GM21576 (cell line): ENCODE data around the gene TEX29.

ENCODE experiments used
- ATAC-seq: cut with Tn5 transposase; IDR thresholded peaks from one replicate; pipeline ENCODE4 v1.9.1; 2021; ENCODE audit warnings: mild to moderate bottlenecking, moderate library complexity; ENCODE audit not compliant: unreplicated experiment

The TEX29 gene

DNA sequence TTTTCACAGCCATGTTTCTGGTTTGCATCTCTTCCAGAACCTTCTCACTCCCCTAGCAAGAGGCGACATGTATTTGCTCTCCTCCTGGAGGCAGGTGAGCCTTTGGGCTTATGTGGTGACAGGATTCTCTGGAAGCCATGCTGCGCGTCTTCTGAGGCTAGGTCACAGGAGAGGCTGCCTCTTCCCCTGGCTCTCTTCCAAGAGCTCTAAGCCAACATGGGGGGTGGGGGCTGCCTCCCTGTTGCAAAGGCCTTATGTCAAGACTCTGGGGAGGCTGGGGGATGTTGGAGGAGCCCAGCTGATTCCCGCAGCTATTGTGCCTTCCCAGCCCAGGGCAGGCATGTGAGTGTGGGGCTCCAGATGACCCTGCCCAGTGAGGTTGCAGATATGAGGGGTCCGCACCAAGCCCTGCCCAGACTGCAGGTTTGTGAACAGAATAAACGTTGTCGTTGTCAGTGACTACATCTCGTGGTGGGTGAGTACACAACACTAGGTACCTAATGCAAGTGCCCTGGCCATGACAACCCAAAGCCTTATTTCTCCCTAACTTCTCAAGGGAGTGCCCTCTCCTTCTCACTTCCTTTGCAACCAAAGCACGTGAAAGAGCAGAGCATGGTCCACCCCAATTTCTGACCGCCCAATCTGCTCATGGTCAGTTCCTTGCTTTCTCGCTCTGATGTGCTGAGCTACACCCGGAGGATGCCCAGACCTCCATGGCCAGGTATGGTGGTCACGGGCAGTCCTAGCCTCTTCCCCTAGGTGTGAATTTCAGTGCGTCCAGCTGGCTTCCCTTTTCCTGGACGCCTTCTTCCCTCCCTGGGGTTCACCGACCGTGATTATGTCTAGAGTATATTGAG, 44.9 kb downstream of the TEX29 start:
- no peak for ATAC-seq

DNA sequence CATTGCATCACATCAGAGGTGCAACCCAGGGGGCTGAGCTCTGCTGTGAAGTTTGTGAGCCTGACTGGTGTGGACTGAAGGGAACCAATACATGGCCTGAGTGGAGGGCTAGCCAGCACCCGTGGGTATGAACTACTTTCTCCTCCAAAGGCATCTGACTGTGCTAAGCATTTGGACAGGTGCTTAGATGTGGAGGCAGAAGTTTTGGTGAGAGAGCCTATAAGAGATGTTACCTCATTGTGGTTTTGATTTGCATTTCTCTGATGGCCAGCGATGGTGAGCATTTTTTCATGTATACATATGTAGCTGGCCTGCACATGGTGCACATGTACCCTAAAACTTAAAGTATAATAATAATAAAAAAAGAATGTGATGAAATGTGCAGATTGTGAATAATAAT, 46.9 kb downstream of the TEX29 start:
- ATAC-seq, result no peak

DNA sequence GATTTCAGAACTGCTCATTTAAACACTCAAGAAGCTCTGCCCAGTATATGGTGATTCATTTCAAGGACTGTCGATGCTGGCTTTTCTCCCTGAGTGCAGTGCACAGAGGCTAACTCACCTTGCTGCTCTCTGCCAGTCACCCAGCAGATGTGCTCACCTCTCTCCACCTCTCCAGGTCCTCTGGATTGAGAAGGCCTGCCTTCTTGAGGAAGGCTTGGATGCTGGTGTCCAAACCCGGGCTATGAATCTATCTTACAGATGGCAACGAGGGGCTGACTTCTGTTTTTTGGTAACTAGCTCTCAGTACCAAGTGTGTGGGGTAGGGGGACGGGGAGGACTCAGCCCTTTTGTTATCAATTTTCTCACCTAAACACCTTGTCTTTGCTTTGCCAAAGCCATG, 47.6 kb downstream of the TEX29 start:
- ATAC-seq, result no peak

DNA sequence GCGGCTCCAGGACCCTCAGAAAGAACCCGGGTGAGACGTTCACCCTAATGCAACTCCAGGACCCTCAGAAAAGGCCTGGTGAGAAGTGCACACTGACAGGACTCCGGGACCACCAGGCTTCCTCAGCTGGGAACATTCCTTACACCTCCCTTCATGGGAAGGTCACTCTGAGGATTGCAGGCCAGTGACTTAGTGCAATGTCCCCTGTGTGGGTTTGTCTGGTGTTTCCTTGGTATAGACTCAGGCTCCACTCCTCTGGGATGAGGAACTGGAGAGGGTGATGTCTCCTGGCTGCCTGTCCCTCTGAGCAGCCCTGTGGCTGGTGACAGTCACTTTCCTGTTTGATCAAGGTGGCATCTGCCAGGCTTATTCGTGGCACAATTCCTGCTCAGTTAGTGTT, 49.7 kb downstream of the TEX29 start:
- ATAC-seq, result no peak

DNA sequence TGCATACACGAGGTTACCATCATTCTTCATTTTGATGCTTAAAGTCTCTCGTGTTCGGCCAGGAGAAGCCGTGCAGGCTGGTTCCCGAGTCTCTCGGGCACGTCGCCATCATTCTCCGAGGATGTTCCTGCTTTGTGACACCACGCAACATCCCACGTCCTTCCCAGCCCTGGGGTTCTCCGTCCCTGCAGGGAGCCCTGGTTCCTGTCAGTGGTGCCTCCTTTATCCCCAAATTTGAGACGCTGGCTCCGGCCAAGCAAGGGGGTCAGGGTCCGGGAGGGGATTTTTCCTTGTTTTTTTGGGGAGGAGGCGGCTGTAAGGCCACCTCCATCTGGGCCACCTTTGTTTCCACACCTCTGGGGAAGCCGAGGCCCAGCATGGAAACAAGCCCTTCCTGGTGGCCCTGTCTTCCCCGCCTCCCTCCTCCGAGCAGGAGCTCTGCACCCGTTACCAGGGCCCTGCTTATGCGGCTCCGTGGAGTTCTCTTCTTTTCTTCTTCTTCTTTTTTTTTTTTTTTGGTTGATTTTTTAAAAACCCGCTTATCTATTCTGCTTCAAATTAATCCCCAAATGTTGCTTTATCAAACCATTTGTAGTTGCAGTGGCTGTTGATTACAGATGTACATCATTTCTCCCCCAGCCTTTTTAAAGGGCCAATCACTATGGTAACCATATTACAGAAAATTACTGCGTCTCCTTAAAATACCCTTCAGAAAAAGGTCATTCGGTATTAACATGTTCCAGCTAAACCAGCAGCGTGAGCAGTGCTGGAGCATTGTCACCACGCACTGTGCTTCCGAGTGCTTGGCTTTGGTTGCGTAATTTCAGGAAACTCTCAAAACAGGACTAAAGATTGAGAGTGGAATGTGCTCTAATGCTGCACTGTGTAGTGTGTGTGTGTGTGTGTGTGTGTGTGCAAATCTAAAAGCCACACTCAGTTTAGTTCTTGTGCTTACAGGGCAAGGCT, 50.4 kb downstream of the TEX29 start:
- no peak for ATAC-seq

DNA sequence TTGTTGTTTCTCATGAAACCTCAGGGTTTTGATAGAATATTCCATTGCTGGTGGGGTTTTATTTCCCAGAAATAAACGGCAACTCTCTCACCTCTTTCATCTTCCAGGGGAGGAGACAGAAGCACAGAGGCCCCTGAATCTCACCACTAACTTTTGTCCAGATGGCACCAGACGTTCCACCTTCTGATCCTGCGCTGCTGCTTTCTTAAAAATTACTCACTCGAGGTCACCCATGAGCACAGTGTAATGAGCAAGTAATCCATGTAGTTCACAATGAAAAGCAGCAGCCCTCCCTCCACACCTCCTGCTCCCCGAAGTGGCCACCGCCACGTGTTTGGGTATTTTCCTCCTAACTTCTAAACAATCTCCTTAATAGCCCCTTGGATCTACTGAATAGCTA, 51.3 kb downstream of the TEX29 start:
- ATAC-seq, result no peak

DNA sequence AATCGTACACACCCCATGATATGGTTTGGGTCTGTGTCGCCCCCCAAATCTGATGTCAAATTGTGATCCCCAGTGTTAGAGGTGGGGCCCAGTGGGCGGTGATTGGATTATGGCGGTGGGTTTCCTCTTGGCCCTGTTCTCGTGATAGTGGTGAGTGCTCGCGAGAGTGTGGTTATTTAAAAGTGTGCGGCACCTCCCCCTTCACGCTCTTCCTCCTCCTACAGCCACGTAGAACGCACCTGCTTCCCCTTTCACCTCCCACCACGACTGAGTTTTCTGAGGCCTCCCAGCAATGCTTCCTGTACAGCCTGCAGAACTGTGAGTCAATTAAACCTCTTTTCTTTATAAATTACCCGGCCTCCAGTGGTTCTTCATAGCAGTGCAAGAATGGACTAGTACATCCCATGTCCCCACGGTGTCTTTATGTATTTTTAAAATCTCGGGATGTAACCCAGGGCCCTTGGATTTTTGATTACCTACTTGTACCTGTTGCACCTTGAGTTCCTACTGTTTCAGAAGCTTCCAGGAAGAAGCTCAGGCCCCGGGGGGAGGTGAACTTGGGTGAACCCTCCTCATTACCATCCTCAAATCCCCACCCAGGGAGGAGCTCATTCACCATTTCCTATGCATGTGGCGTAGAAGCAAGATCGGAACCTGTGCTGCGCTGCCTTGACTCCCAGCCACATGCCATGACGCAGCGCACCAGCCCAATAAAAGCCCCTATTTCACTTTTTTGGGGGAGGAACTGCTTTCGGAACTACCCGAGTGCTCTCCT, 52.4 kb downstream of the TEX29 start:
- ATAC-seq, result no peak

DNA sequence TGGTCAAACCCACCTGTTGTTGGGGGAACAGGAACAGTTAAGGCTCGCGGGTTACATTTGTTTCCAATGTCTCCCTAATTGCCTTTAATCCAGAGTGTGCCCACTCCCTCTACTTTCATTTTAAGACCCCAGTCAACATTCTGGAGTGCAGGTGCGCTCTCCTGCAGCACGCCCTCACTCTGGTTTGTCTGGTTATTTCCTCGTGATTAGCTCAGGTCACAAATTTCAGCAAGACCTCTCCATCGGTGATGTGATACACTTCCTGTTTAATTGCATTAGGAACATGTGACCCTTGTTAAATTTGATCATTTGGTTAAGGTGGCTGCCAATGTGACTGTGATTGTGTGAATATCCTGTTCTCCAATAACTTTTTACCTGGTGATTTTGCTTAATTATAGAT, 53.0 kb downstream of the TEX29 start:
- ATAC-seq, result no peak

DNA sequence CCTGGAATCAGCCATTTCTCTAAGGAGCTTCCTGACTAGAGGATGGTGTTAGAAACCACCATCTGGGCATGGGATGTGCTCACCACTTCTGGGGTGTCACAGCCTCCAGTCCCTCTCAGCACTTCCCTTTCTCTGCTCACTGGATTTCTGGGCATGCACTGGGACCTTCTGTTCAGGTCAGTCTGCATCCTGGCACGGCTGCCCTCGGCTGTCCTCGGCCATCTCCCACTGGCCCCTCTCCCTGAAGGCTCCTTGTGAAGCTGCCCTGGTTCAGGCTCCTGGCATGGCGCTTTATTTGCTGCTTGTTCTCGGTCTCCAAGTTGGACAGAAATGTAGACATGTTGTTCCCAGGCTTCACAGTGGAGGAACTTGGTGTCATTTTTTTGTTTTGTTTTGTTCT, 60.0 kb downstream of the TEX29 start:
- no peak for ATAC-seq

DNA sequence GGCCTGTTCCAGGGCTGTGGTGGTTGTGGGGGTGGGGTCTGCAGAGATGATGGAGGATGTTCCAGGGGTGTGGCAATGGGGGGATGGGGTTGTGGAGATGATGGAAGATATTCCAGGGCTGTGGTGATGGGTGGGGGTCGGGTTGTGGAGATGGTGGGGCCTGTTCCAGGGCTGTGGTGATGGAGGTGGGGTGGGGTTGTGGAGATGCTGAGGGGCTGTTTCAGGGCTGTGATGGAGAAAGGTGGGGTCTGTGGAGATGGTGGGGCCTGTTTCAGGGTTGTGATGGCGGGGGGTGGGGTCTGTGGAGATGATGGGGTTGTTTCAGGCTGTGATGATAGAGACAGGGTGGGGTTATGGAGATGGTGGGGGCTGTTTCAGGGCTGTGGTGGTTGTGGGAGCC, 62.0 kb downstream of the TEX29 start:
- no peak for ATAC-seq

DNA sequence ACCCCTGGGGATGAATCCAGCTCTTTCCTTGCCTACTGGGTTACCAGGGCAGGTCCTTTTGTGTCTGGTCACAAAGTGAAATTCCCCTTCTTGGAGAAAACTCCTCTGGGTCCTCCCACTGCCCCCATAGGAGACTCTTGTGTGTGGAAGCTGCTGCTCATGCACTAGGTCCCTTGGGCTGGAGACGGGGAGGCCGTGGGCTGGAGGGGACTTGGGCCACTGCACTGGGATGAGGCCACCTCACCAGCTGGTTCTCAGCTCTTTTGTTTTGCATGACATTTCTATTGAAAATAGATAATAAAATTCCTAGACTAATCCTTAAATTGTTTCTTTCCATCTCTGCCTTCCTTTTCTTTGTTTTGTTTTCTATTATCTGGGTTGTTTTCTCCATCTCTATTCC, 62.4 kb downstream of the TEX29 start:
- ATAC-seq, result no peak

DNA sequence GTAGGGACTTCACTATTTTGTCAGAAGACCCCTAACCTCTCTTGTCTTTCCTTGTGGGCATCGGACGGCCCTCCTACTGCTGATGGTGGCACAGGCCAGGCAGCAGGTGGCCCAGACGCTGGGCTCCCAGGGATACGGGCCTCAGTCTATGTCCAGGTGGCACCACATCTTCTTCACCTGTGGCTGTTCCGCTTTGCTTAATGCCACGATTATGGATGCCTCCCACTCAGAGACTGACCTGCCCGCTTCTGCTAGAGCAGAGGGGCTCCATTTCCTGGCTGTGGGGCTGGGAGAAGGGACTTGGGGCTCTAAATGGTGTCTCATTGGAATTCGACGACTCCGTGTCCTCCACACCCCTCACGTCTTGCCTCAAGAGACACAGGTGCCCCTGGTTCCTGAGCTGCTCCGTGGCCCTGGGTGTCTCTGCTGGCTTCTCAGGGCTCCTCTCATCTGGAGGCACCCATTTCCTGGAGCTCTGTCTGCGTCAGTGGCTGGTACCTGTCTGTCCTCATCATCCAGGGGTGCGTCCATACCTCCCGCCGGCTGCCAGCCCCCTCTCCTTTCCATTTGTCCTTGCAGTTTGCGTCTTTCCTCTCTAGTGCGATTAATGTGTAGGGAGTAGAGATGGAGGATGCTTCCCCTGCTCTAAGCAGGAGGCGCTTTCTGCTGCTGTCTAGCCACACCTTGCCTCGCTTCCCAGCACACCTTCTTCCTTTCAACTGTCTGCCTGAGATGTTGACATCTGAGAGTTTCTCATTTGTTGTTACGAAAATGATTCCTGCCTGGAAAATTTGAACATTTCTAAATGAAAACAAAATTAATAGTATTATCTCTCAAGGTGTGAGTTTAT, 63.4 kb downstream of the TEX29 start:
- ATAC-seq, result no peak

DNA sequence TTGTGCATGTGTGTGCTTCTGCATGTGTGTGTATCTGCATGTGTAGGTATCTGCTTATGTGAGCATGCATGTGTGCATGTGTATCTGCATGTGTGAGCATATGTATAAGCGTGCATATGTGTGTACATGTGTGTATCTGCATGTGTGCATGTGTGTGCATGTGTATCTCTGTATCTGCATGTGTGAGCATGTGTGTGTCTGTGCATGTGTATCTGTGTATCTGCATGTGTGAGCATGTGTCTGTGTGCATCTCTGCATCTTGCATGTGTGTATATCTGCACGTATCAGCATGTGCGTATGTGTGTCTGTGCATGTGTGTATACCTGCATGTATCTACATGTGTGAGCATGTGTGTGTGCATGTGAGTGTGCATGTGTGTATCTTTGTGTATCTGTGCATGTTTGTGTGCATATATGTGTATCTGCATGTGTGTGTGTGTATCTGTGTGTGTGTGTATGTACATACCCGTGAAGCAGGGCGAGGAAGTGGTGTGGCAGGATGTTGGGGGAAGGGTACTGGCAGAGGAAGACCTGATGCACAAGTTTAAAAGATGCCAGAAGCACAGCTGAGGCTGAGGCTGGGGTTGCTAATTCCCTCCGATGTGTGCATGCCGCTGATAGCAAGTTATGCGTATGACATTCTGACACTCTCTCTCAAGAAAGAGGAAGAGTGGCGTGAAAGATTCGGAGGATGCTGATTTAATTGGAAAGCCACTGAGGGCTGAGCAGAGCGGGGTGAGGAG, 64.2 kb downstream of the TEX29 start:
- ATAC-seq, result no peak

DNA sequence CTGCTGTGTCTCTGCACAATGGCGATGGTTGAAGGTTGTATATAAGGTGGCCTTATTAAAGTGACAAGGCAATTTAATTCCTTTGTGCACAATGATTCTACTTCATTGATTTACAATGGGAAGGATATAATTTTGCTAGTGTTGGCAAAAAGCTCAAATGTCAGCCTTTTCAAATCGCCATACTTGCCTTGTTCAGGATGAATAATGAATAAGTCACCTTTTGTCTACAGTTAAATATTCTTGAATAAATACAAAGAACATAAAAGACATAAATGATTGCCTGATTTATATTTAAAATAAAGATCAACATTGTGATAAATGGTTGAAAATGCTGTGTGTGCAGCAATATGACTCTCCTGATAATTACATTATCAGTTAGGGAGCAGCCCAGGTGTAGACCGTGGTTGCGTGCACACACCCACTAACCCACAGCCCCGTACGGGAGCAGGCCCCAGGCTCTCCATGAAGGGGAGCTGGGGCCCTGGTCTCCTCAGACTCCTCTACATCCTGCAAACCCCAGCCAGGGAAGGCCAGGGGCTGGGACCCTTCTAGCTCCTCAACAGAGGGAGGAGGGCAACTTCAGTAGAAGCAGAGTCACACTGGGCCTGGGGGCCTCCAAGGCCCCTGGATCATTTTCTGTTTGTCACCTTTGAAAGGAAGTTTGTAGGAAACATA, 64.9 kb downstream of the TEX29 start:
- ATAC-seq, result no peak

DNA sequence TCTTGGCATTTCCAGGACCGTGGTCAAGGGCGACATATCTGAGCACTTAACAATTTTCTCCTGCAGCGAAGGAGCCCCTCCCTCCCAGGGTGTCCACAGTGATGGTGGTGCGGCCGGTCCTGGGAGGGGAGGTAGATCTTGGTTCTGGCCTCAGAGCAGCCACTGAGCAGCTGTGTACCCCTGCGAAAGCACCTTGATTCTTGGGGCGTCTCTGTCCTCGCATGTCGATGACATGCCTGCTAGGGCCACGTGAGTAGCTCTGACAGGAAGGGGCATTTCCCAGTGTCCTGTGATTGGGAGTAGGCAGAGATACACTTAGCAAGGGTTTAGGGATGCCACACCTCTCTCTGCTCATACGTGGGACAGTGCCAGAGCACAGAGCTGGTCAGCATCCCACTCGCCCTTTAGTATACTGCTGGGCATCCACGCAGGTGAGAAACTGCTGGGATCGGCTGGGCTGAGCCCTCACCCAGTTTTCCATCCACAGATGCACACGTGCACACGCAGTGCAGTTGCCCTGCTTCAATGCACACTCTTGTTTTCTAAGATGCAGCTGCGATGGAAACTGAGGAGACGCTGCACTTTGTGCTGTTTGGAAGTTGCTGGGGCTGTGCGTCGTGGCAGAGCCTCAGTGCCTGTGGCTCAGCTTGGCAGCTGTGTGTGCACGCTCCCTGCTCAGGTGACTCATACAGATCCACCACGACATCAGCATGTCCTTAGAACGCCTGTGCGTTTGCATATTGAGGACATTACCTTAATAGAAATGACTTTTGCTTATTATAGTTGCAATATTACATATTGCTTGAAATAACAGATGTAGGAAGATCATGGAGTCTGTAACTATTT, 66.8 kb downstream of the TEX29 start:
- no peak for ATAC-seq

DNA sequence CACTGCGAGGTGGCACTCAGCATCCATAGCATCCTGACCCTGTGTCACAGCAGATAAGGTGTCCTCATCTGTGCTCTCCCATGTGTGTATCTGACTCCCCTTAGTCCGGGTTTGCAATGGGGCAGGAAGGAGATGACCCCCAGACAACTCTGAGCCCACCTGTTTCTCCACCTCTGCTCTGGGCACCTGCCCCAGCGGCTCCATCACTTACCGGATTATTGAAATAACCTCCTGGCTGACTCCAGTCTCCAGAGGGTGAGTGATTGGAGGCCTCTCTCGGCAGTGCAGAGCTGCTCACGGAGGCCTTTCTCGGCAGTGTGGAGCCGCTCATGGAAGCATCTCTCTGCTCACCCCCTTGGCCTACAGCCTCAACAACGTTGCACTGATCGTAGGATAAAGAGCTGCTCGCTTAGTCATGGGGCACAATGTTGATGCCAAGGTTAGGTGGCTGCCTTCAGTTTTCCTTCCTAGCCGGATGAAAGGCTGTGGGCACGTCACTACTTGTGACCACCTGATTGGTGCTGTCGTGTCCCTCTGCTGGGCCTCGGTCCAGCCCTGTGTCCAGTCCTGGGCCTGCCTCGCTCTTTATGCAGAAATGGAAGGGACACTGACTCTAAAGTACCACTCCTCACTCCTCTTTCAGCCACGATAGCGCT, 67.6 kb downstream of the TEX29 start:
- no peak for ATAC-seq

DNA sequence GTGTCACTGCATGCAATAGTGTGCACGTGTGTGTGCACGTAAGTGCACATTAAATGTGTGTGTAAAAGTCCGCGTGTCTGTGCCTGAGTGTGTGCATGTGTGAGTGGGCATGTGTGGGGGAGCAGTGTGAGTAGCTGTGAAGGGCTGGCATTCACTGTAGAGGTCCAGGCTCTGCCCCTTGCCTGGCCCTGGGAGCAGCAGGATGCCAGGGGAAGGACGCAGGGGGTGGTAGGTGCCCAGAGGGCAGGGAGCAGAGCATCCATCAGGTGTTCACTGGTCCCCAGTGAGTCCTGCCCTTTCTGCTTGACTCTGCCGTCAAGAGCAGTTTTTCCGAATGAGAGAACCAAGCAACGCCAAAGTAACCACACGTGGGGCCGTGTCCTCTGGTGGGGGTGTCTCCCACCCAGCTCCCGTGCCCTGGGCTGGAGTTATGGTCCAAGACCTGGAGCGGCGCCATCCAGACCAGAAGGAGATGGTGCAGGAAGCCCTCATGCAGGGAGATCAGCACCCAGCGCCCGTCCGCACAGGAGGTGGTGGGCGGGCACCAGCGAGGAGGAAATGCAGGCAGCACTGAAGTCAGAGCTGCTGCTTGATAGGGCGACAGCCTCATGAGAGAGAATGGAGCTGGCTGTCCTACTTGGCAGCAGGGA, 68.5 kb downstream of the TEX29 start:
- no peak for ATAC-seq
